Pericardium fibroblast (primary cell): Measurements from ENCODE around the gene C1QL2. TPM values are rescaled to one million over a fixed set of nuclear protein-coding genes. Genes with fewer than 3 reads are reported as not detected.

Experiments
- total RNA-seq: library from RNA; depleted of rRNA; stranded (reverse); fragments of >200 nt; gene quantifications from 2 replicates; pipeline ENCODE4 v1.2.3, GENCODE V29; 2015

Gene C1QL2
- total RNA-seq: not detected in 2 replicates

DNA sequence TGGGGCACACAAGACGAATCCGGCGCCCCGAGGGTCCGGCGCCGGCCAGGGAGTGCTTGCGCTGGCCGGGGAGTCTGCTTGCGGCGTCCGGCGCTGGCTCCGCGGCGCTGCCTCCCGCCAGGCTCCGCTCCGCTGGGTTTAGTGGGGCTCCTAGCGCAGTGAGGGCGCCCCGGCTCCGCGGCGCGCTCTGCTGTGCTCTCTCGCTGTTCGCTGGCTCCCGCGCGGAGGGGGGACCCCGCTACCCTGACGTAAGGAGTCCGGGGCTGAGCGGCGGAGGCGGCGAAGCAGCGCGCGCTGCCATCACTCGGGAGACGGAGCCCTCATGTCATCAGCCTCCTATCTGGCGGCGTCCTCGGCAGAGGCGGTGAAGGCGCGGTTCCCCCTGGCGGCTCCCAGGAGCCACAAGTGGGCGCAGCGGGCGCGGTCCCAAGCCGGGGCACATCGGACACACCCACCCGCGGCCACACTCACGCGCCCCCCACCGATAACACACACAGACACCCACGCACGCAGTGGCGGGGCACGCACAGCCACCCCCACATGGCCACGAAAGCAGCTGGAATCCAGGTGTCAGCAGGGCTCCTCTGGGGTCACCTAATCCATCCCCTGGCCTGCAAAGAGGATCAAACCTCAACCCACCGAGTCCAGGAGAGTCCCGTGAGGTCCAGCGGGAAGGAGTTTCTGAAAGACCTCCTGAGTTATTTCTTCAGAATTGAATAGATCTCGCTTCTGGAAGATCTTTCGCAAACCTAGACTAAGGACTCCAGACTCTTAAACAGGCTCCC lies at the start of gene C1QL2:
TSS of gene C1QL2 (minus strand) at position 189 of the 785 bp plus-strand sequence. CDS start 482 bp downstream, outside the sequence.

Other genes starting within 250 kb of the C1QL2 start
- gene MARCO, start 216.6 kb downstream of the C1QL2 start, total RNA-seq: not detected in 2 replicates
- gene STEAP3, start 65.1 kb upstream of the C1QL2 start, total RNA-seq: 14.0 and 25.4 TPM in 2 replicates
- 9.8 and 18.2 TPM in 2 replicates for gene C2orf76, start 208.1 kb upstream of the C1QL2 start, total RNA-seq
- 192 and 222 TPM in 2 replicates for gene DBI, start 208.2 kb upstream of the C1QL2 start, total RNA-seq